K562 (cell line): ENCODE measurements around the gene TCAP. TPM values are rescaled to one million over a fixed set of nuclear protein-coding genes. Genes with fewer than 3 reads are reported as not detected.

Experiments
- ATAC-seq: fragments of 200-7000 bp; cut with Tn5 transposase; 3 replicates; pipeline ENCODE4 v1.9.1; 2020; ENCODE audit warnings: moderate library complexity
- BruUV-seq: library from RNA; stranded (reverse); fragments of 400-500 nt; replicated peaks from 2 replicates; lab custom pipeline; 2021; lab: Mats Ljungman, UMichigan
- CTCF ChIA-PET: fragments of 300-600 bp; formaldehyde crosslinking; extraction: SDS; loops from one replicate; lab custom pipeline; 2021; ENCODE audit warnings: low intra/inter-chr PET ratio; lab: Yijun Ruan, JAX
- POLR2A ChIA-PET: fragments of 300-600, 350-650 bp; sonication (Branson Sonifier 250); formaldehyde crosslinking; extraction: SDS; loops from one replicate; lab custom pipeline; 2021; ENCODE audit warnings: antibody characterized with exemption, inconsistent platforms; lab: Yijun Ruan, JAX
- DNase-seq, 4 experiments: peaks; one replicate each; pipeline versions ENCODE4 v3.0.0 to v3.0.0-alpha.2; 2011 to 2018; ENCODE audit warnings: low spot score in 3 of 4, mixed read lengths in 3 of 4; ENCODE audit errors: extremely low read depth in 1 of 4
- FAIRE-seq: peaks from 2 replicates; lab custom pipeline; 2011; peaks lifted over from hg19 to GRCh38; lab: Jason Lieb, UNC
- H2AFZ ChIP-seq: 2 replicates; pipeline ENCODE4 v1.6.0; 2011; ENCODE audit warnings: low read depth, low read length, control low read depth, inconsistent platforms
- H3K27ac ChIP-seq: fragments of 200-600 bp; 3 replicates; pipeline ENCODE4 v1.8.0; 2011; ENCODE audit warnings: low read depth, mild to moderate bottlenecking, control low read depth, inconsistent platforms, low read length, moderate library complexity, mixed read lengths; ENCODE audit errors: extremely low read depth
- H3K27me3 ChIP-seq, 2 experiments: fragments of 300-600 bp in 1 of 2; 2 replicates in 1 of 2; 3 replicates in 1 of 2; pipeline versions ENCODE4 v1.6.0 to v1.8.0; 2011; ENCODE audit warnings: inconsistent platforms in 2 of 2, low read length in 2 of 2, mild to moderate bottlenecking in 1 of 2, mixed read lengths in 1 of 2, moderate library complexity in 1 of 2; ENCODE audit not compliant: control insufficient read depth in 2 of 2, insufficient read depth in 2 of 2
- H3K36me3 ChIP-seq: fragments of 300-600 bp; 3 replicates; pipeline ENCODE4 v1.8.0; 2011; ENCODE audit warnings: mild to moderate bottlenecking, low read length, inconsistent platforms; ENCODE audit not compliant: control insufficient read depth, insufficient read depth
- H3K4me1 ChIP-seq, 2 experiments: fragments of 200-600 bp in 1 of 2; replicated peaks in 1 of 2; 2 replicates in 1 of 2; 3 replicates in 1 of 2; pipeline versions ENCODE4 v1.5.1 to v1.8.0; 2011; ENCODE audit warnings: inconsistent platforms in 2 of 2, low read length in 2 of 2, mild to moderate bottlenecking in 1 of 2, mixed read lengths in 1 of 2, moderate library complexity in 1 of 2; ENCODE audit not compliant: control insufficient read depth in 2 of 2, insufficient read depth in 2 of 2
- H3K4me2 ChIP-seq: 2 replicates; pipeline ENCODE4 v1.6.1; 2011; ENCODE audit warnings: low read length, control low read depth, inconsistent platforms, mixed read lengths; ENCODE audit not compliant: insufficient read depth
- H3K4me3 ChIP-seq: fragments of 200-600 bp; sonication (generic), shearing (Covaris generic); 2 replicates; pipeline ENCODE4 v1.5.1; 2016; ENCODE audit warnings: control low read depth, inconsistent platforms
- H3K79me2 ChIP-seq: fragments of 200-600 bp; 3 replicates; pipeline ENCODE4 v1.8.0; 2011; ENCODE audit warnings: low read length, inconsistent platforms; ENCODE audit not compliant: control insufficient read depth, insufficient read depth
- H3K9ac ChIP-seq, 2 experiments: 2 replicates each; pipeline versions ENCODE4 v1.6.0 to v1.6.1; 2011; ENCODE audit warnings: low read depth in 2 of 2, low read length in 2 of 2, control low read depth in 1 of 2, inconsistent platforms in 1 of 2, mild to moderate bottlenecking in 1 of 2, mixed read lengths in 1 of 2; ENCODE audit not compliant: insufficient read depth in 1 of 2
- H3K9me1 ChIP-seq: one replicate; pipeline ENCODE4 v1.6.0; 2011; ENCODE audit warnings: inconsistent platforms, mild to moderate bottlenecking, low read length, moderate library complexity; ENCODE audit not compliant: control insufficient read depth, insufficient read depth
- H3K9me3 ChIP-seq: replicated peaks from 2 replicates; pipeline ENCODE4 v1.5.1; 2011; ENCODE audit warnings: low read depth, low read length, inconsistent platforms; ENCODE audit not compliant: control insufficient read depth, insufficient read depth
- H4K20me1 ChIP-seq: replicated peaks from 2 replicates; pipeline ENCODE4 v1.6.1; 2011; ENCODE audit warnings: low read length, inconsistent platforms, mixed read lengths; ENCODE audit not compliant: control insufficient read depth, insufficient read depth
- BCOR ChIP-seq: fragments of 450-650 bp; IDR thresholded peaks from 2 replicates; pipeline ENCODE4 v1.6.1; 2016
- RBM34 ChIP-seq: fragments of 200-400 bp; formaldehyde crosslinking; IDR thresholded peaks from 2 replicates; pipeline ENCODE4 v1.6.1; 2018; ENCODE audit warnings: low read length, borderline replicate concordance; ENCODE audit not compliant: insufficient read depth
- ZNF133 ChIP-seq: fragments of 250-450 bp; sonication (Bioruptor Pico); IDR thresholded peaks from 2 replicates; pipeline ENCODE4 v1.4.0; 2020; ENCODE audit warnings: mild to moderate bottlenecking
- WGBS: fragments of 100-300 bp; shearing (Covaris generic); methylation state at CpG from one replicate; pipeline ENCODE4 v1.1.6; 2016; ENCODE audit warnings: low coverage, mixed read lengths; ENCODE audit not compliant: insufficient coverage; ENCODE audit errors: missing lambda C conversion rate; 5-methylcytosine and 5-hydroxymethylcytosine counted together
- in situ Hi-C: fragments of 300-500 bp; cut with MboI; formaldehyde crosslinking; loops from 4 replicates; pipeline ENCODE4 v1.15.0; 2018; ENCODE audit warnings: inconsistent platforms, mixed read lengths
- intact Hi-C: fragments of 100-400 bp; cut with micrococcal nuclease; formaldehyde crosslinking; loops from 2 replicates; pipeline ENCODE4 v1.14.2; 2022
- polyA plus RNA-seq, 8 experiments: library from polyadenylated mRNA; depleted of rRNA in 4 of 8; stranded (reverse) in 5 of 8; unstranded in 3 of 8; fragments of >200 nt; fragmentation: Nextera tagmentation in 2 of 8; fragmentation: Illumina TruSeq in 1 of 8; extraction: Ambion mirVana in 2 of 8; extraction: Trizol in 1 of 8; gene quantifications; 2 replicates each; pipeline versions ENCODE4 v1.2.1 to v1.2.3, GENCODE V29; 2011 to 2014; ENCODE audit warnings: inconsistent platforms in 1 of 8, missing spikeins in 1 of 8
- total RNA-seq, 7 experiments: library from RNA; depleted of rRNA in 6 of 7; stranded (reverse); fragments of >200 nt in 6 of 7; fragmentation: Illumina TruSeq in 2 of 7; extraction: Trizol in 2 of 7; gene quantifications; 2 replicates each; pipeline versions ENCODE4 v1.2.1 to v1.2.3, GENCODE V29; 2011 to 2021; ENCODE audit warnings: low replicate concordance in 1 of 7
- TF ChIP-seq, protein P1 (sequence below): fragments of 450-650 bp; IDR thresholded peaks from 2 replicates; pipeline ENCODE4 v1.6.1; 2018; ENCODE audit not compliant: partially characterized antibody

The TCAP gene
- total and polyA plus RNA-seq, 9 of the 15 experiments (the other 6 are each of a cell fraction or from before 2014, with no cell fraction given), result 0.33 to 1.4 (median 0.82) TPM; not detected in 2

DNA sequence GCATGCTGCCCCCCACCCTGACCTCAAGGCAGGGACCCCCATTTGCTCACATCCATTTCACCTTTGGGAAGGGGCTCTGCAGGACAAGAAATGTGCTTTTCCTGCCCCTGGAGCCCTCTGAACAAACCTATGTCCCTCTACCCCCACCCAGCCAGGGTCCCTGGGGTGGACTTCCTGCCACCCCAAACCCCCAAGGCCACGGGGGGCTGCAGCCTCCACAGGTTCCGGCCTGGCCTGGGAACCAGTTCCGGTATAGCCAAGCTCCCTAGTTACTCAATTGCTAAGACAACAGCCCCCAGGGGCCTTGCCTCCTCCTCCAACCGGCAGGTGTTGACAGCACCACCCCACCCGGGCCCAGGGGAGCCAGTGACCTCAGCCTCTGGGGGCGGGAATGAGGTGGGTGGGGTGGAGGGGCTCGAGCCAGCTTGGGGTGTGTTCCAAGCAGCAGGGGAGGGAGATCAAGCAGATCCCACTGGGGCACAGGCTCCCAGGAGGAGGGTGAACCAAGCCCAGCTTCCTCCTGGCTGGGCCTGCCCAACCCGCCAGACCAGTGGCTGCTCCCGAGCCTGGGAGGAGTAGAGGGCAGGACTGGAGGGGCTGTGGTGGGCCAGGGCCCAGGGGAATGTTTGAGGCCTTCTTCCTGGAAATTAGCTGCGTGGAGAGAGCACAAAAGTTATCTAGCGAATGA lies 9.7 kb downstream of the TCAP start (continued):
- TF ChIP-seq, protein P1, sequence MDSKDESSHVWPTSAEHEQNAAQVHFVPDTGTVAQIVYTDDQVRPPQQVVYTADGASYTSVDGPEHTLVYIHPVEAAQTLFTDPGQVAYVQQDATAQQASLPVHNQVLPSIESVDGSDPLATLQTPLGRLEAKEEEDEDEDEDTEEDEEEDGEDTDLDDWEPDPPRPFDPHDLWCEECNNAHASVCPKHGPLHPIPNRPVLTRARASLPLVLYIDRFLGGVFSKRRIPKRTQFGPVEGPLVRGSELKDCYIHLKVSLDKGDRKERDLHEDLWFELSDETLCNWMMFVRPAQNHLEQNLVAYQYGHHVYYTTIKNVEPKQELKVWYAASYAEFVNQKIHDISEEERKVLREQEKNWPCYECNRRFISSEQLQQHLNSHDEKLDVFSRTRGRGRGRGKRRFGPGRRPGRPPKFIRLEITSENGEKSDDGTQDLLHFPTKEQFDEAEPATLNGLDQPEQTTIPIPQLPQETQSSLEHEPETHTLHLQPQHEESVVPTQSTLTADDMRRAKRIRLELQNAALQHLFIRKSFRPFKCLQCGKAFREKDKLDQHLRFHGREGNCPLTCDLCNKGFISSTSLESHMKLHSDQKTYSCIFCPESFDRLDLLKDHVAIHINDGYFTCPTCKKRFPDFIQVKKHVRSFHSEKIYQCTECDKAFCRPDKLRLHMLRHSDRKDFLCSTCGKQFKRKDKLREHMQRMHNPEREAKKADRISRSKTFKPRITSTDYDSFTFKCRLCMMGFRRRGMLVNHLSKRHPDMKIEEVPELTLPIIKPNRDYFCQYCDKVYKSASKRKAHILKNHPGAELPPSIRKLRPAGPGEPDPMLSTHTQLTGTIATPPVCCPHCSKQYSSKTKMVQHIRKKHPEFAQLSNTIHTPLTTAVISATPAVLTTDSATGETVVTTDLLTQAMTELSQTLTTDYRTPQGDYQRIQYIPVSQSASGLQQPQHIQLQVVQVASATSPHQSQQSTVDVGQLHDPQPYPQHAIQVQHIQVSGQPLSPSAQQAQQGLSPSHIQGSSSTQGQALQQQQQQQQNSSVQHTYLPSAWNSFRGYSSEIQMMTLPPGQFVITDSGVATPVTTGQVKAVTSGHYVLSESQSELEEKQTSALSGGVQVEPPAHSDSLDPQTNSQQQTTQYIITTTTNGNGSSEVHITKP, result peak; percentile 56
- no peak for TF ChIP-seq ZNF133 (CRISPR knock-in tag)

DNA sequence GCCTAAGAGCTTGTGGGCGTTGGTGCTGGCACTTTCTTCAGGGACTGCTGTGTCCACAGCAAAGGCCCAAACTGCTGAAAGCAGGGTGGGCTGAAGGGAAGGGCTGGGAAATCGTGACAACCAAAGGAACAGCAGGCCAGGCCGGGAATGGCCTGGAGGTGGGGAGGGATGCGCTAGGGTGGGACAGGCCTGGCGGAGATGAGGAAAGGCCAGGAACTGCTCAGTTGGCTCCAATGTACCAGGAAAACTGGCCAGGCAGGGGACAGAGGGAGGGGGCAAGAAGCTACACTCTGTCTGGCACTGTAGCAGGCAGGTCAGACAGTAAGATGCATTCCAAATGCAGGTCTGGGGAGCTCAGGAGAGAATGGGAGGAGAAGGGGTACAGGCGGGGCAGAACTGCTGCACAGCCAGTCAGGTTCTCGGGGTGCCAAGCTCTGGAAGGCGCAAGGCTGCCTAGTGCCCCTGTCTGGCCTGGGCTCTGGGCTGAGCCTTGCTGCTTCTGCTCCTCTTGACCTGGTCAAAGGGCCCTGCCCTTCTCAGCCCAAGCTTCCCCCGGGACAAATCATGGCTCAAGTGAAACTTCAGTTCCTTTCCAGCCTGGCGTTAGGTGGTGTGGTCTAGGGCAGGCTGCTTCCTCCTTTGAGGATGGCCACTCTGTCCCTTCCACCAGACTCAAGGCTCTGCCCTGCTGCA lies 10.4 kb downstream of the TCAP start:
- intact Hi-C loops (no loop called here), in situ Hi-C loops (no loop called here)
- TF ChIP-seq BCOR, result 0 out of 2 replicates have a peak, but pooled peaks have one; percentile 41
- TF ChIP-seq RBM34, result no peak
- no TSS peak for BruUV-seq
- Histone ChIP-seq H3K9me1 (no peaks in the 10 kb centered on the region), H3K4me2 (no peak overlapping the region; the same call in 1 of the 2 replicates), H3K79me2 (no peaks in the 10 kb centered on the region), H3K27me3 (no peaks in the 10 kb centered on the region), H3K9me3 (no peaks in the 10 kb centered on the region), H3K4me3 (no peak overlapping the region), H3K4me1 (peaks cover 30 to 72% of the 10 kb centered on the region in 2 experiments; a peak in 4 of 5 replicates), H2AFZ (peak overlapping the region; percentile 33; the same call in 1 of the 2 replicates), H3K9ac (peak overlapping the region in 1 of 2 experiments; percentile 88; a peak in 2 of 4 replicates), H4K20me1 (no peaks in the 10 kb centered on the region; the same call in 1 of the 2 replicates), H3K36me3 (peaks cover 5% of the 10 kb centered on the region; the same call in 2 of the 3 replicates), H3K27ac (peak overlapping the region; percentile 17; the same call in 2 of the 3 replicates)
- FAIRE-seq (peak; percentile 23), ATAC-seq (no peak), DNase-seq (no peak)
- 70% methylated on average over 9 of the region's 10 CpGs for WGBS
- ChIA-PET POLR2A (interaction anchor here (0.6 to 1.6 kb wide), 5 partner anchors 9 to 99 kb away, joined by 3 to 12 read pairs (median 4); partner anchors contain the start of gene PGAP3), CTCF (interaction anchor here (1.3 kb wide), 1 partner anchor 53 kb away, joined by 3 read pairs; no protein-coding TSS in a partner anchor)
